Stimulated activated CD8-positive, alpha-beta memory T cell treated with anti-CD3 and anti-CD28 coated beads, Interleukin-7, amount 100 ng/mL, for 4 hours (primary cell): ENCODE data around the gene SYP.
"Not testable (repeated sequence)": the region's sequence is repeated elsewhere in the genome, so short reads cannot be mapped to it uniquely, and the experiment has no call there.

ENCODE experiments used
- DNase-seq, 2 donors: peaks; one replicate each; pipeline ENCODE4 v3.0.0-alpha.2; 2020; ENCODE audit warnings: low read depth in 2 of 2

The SYP gene

DNA sequence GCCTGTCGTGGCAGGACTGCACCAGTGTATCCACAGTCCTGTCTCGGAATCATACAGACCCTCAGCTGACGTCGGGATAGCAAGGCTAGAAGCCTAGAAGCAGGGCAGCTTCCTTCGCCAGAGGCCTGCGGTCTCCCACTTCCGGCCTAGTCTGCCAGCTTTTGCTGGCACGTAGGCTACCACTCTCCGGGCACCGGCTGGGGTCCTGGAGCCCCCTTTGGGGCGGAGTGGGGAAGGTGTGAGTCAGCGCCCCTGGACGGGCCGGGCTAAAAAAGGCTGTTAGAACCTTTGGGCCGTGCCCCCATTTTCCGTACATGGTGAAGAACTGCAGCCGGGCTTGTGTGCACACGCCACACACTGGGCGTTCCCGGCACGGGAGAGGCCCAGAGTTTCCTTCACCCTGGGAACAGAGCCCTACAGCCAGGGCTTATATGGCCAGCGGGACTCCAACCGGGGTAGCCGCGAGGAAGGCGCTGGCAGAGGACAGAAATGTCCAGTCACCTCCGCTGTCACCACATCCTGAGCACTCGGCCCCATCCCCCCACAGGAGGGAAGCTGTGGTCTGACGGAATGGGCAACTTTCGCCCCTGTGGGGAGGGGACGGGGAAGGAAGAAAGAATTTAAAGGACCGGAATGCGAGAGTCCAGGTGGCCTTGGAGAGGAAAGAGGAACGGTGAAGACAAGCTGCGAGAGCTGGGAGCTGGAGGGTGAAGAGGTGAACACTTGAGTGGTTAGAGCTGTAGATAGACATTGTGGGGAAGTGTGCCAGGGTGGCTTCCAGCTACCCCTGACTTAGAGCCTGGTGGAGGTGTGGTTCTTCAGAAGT is 32.9 kb downstream of the SYP start:
- peak in 1 of 2 donors; percentile 67 for DNase-seq

DNA sequence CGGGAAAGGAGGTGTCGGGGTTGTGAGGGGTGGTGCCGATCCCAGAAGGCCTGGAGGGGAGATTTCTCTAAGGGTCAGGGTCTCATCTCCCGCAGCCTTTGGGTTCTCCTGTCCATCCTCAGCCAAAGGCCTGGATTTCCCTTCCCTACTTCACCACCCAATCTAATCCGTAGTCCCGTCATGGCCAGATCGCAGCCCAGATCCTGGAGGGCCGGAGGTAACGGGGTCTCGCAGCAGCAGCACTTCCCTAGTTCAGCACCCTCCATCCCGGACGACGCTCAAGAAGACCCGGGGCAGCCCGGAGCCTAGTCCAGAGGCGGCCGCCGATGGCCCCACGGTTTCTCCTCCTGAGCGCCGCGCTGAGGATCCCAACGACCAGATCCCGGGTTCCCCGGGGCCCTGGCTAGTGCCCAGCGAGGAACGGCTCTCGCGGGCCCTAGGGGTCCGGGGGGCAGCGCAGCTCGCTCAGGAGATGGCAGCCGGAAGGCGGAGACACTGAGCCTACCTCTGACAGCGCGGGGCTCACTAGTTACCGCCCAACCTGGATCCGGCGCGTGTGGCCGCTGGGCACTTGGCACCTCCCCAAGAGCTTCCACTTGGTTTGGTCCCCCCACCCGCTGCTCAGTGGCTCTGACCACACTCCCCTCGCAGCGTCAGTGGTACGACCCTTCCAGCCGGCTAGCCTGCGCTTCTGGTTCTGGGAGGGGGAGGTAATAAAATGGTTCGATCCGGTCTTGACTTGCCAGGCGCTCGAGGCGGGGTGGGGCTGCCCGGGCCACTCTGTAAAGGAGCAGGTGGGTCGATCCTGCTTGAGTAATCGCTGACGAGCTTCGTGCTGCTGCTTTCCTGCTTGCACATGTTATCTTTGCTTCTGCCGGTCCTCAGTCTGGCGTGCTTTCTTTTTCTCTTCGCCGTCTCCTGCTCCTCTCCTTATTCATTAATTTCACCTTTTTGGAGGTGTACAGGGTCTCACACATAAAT is 33.8 kb downstream of the SYP start:
- DNase-seq, result peak; percentile 61 to 67

DNA sequence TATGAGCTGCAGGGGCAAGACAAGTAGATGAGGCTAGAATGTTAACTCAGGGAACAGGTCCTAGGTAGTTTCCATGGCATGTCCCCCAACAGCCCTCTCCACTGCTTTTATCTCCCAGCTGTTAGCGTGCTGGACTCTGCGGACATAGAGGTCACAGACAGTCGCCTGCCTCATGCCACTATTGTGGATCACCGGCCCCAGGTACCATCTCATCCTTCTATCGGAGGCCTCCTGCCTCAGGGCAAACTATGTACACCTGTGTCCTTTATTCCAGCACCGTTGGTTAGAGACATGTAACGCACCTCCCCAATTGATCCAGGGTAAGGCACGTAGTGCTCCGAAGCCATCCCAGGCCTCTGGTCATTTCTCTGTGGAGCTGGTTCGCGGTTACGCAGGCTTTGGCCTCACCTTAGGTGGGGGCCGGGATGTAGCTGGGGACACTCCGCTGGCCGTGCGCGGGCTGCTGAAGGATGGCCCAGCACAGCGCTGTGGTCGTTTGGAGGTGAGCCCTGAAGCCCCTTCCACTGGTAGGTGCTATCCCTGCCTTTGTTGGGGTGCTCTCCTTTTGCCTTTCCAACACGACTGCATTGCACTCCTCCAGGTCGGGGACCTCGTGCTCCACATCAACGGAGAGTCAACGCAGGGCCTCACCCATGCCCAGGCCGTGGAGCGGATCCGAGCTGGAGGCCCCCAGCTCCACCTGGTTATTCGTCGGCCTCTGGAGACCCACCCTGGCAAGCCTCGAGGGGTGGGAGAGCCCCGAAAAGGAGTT is 35.2 kb downstream of the SYP start:
- DNase-seq, result no peak

DNA sequence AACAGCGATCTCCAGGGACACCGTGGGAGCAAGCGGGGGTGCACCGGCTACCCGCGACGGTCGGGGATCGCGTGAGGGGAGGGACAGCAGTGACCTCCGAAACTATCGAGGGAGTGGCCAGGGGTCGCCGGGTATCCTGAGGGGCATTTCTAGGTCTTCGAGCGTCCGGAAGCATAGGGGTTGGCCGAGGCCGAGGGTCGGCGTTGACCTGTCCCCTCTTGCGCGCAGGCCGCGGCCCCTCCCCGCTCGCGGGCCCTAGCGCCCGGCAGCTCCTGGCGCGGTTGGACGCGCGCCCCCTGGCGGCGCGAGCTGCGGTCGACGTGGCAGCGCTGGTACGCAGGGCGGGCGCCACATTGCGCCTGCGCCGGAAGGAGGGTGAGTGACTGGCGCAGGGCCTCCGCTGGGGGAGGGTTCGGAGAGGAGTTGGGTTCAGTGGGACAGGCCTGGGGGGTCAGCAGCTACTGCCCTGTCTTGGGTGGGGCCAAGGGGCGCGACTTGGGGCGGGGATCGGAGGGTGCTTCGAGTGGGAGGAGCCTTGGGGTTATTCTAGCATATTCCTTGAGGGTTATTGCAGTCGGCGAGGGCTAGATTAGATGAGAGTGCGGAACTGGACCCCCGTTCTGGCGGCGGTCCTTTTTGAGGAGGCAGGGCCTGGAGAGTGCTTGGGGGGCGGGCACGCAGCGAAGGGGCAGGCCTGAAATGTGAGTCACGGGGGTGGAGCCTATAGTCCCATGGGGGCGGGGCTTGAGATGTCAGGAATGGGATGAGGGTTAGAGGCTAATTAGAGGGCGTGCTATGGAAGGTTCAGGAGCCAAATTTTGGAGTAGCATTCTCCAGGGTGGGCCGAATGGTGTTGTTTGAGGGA is 36.2 kb downstream of the SYP start:
- peak; percentile 45 to 75 for DNase-seq

DNA sequence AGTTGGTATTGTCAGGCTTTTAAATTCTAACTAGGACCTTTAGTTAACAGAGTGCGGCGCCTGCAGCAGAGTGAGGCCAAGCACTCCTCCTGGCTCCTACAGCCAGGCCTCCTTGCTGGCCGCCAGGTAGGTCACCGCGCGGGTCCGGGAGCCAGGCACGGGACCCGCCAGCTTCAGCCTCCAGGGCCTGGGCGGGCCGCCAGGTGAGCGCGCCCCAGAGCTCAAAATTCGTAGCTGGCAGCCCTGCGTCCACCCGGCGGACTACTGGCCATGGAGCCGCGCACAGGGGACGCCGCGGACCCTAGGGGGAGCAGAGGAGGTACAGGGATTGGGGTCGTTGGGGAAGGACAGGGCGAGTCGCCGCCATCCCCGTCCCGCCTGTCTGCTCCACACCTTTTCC is 37.4 kb downstream of the SYP start, which contains the start of gene MAGIX:
Gene MAGIX, plus strand, starts transcription at position 139 of the 400 bp plus-strand sequence. Its CDS starts 132 bp downstream, at position 271.
- DNase-seq, result no peak

DNA sequence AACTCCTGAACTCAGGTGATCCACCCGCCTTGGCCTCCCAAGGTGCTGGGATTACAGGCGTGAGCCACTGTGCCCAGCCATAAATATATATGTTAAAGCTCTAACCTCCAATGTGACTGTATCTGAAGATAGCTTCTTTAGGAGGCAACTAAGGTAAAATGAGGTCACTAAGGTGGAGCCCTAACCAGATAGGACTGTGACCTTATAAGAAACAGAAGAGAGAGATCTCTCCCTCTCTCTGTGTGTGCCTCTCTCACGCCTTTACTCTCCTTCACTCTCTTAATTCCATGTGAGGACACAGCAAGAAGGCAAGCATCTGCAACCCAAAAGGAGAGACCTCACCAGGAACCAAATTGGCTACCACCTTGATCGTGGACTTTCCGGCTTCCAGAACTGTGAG is 38.4 kb downstream of the SYP start:
- DNase-seq, result no peak

DNA sequence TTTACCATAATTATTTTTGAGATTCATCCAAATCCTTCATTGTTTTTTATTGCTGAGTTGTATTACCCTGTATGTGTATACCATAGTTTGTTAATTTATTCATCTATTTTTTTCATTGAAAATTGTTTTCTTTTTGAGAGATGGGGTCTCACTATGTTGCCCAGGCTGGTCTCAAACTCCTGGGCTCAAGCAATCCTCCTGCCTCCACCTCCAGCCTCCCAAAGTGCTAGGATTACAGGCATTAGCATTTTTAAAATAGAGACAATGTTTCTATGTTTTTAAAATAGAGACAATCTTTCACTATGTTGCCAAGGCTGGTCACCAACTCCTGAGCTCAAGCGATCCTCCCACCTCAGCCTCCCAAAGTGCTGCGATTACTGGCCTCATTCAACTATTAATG is 39.1 kb downstream of the SYP start:
- no peak for DNase-seq

DNA sequence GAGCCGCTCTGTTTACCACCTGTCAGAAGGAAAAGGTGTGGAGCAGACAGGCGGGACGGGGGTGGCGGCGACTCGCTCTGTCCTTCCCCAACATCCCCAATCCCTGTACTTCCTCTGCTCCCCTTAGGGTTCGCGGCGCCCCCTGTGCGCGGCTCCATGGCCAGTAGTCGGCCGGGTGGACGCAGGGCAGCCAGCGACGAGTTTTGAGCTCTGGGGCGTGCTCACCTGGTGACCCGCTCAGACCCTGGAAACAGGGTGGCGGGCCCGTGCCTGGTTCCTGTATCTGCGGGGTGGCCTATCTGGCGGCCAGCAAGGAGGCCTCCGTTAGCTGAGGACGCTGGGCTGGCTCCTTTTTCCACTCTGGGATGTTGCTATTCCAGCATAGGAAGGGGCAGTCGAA is 42.8 kb downstream of the SYP start:
- no peak for DNase-seq

DNA sequence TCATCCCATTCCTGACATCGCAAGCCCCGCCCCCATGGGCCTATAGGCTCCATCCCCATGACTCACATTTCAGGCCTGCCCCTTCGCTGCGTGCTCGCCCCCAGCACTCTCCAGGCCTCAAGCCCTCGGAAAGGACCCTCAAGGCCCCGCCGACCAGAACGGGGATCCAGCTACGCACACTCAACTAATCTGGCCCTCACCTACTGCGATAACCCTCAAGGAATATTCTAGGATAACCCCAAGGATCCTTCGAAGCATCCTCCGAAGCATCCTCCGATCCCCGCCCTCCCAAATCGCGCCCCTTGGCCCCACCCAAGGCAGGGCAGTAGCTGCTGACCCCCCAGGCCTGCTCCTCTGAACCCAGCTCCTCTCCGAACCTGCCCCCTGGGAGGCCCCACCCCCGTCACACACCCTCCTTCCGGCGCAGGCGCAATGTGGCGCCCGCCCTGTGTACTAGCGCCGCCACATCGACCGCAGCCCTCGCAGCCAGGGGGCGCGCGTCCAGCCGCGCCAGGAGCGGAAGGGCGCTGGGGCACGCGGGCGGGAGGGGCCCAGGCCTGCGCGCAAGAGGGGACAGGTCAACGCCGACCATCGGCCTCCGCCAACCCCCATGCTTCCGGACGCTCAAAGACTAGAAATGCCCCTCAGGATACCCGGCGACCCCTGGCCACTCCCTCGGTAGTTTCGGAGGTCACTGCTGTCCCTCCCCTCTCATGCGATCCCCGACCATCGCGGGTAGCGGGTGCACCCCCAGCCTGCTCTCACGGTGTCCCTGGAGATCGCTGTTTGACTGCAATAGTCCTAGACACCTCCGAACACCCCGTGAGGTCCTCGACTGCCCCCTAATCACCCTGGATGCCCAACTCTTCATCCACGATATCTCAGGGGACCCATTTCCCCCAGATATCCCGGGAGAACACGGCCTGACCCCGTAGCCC is 43.8 kb downstream of the SYP start:
- DNase-seq, result peak; percentile 69 to 78

DNA sequence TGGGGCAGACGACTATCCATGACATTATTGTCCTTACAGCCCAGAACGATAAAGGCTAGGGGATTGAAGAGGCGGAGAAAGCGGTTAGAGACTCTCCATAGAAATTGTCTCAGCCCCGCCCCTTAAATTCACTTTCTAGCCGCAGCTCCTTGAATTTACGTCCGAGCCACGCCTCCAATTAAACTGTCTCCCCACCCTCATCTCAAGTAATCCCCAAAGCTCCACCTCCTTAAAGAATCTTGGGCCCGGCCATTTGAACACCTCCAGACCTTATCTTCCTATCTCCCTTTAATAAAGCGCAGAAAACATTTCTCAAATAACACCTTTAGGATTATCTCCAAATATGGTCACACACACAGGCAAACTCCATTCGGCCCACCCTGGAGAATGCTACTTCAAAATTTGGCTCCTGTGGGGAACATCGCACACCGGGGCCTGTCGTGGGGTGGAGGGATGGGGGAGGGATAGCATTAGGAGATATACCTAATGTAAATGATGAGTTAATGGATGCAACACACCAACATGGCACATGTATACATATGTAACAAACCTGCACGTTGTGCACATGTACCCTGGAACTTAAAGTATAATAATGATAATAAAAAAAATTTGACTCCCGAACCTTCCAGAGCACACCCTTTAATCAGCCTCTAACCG is 44.6 kb downstream of the SYP start:
- no peak for DNase-seq

DNA sequence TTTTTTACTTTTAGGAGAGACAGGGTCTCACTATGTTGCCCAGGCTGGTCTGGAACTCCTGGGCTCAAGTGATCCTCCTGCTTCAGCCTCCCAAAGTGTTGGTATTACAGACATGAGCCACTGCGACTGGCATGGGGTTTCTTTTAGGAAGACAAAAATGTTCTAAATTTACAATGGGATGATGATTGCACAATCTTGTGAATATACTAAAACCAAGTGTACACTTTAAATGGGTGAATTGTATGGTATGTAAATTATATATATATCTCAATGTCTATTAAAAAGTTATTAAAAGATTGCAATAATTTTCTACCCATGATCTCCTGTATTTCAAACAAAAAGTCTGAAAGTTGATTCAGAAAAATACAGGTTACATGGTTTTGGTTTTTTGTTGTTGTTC is 46.5 kb downstream of the SYP start:
- DNase-seq, result no peak

DNA sequence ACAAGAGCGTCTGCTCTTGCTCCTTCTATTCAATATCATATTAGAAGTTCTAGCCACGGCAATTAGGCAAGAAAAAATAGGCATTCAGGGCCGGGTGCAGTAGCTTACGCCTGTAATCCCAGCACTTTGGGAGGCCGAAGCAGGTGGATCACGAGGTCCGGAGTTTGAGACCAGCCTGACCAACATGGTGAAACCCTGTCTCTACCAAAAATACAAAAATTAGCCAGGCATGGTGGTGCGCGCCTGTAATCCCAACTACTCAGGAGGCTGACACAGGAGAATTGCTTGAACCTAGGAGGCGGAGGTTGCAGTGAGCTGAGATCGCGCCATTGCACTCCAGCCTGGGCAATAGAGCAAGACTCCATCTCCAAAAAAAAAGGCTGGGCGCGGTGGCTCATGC is 50.7 kb downstream of the SYP start:
- not testable (repeated sequence) for DNase-seq

DNA sequence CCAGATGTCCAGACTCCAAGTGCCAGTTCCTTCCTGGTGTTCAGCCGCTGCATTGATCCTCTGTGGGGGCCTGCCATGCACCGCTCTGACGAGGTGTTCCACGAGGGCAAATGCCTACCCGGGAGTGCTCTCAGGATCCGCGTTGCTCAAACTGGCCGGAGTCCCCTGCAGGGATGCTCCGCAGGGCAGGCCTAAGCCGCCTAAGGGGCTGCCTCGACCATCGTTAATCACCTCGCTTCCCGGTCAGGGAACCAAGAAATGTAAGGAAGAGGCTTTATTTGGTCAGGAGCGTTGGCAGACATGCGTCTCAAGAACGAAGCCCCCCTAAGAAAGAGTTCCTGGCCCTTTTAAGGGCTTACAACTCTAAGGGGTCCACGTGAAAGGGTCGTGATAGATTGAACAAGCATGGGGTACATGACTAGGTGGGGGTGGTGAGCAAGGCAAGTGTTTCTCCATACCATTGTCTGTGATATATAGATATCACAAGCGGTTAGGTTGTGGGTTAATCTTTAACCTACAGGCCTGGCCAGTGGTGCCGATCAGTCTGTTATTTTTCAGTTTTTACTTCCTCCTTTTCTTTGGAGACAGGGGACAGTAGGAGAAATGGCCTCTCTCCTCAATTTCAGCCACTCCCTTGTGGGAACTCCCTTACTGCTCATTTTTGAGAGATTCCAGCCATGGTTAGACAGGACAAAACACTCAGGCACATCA is 51.4 kb downstream of the SYP start:
- DNase-seq, result not testable (repeated sequence)

DNA sequence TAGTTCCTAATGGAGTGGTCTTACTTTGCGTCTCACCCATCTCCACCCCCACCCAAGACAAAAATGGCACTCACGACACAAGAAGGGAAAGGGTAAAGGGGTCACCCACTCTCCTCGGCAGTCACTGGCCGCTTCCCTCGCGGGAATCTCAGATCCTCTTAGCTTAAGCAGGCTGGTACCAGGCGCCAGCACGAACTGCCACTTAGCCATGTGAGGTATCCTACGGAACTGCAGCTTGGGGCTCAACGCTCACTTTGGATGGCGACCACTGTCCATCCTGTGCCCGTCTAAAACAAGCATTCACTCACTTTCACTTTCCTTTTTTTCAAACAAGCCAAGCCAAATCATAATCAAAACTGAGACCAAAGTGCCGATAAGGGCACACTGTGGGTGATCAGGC is 52.1 kb downstream of the SYP start:
- DNase-seq, result no peak

DNA sequence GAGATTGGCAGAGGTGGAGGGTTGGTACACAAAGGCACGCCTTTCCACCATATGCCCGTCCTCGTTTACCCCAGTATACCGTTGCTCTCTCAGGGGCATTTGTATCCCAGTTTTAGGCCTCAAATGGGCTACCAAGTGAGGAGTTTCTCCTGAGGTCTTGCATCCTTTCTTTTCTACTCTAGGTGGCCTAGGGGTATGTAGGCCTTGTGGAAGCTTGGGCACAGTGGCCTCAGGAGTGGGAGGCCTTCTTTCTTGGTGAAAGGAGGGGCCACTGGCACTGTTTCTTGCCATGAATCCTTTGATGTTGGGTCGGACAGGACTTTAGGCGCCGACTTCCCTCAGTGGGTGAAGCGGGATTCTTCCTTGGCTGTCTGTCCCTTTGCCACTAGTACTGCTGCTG is 52.7 kb downstream of the SYP start:
- DNase-seq, result no peak

DNA sequence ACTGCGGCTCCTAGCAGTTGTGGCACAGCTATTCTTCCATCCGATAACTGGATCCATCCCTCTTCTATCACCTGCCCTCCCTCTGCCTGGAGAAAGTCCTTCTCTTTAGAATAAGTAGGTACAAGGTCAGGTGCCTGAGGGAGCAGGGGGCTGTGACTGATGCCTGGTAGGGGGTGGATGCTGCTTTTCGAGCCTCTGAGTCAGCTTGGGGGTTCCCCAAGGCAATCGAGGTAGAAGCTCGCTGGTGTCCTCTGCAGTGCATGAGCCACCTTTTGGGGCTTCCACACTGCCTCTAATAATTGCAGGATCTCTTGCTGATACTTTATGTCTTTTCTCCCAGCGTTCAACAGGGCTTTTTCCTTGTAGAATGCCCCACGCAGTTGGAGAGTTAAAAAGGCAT is 56.8 kb downstream of the SYP start:
- DNase-seq, result not testable (repeated sequence)

DNA sequence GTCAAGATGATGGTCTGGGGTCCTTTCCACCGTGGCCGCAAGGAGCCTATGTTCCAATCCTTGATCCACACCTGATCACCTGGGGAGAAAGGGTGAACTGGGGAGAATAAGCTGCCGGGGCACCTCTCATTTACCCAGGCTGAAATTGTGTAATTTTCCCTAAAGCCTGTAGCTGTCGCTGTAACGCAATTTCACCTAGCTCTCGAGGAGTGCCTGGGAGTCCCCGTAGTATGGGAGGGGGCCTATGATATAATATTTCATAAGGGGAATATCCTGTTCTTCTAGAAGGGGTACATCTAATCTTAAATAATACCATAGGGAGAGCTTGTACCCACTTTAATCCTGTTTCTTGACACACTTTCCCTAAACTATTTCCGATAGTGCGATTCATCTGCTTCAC is 57.7 kb downstream of the SYP start:
- not testable (repeated sequence) for DNase-seq

DNA sequence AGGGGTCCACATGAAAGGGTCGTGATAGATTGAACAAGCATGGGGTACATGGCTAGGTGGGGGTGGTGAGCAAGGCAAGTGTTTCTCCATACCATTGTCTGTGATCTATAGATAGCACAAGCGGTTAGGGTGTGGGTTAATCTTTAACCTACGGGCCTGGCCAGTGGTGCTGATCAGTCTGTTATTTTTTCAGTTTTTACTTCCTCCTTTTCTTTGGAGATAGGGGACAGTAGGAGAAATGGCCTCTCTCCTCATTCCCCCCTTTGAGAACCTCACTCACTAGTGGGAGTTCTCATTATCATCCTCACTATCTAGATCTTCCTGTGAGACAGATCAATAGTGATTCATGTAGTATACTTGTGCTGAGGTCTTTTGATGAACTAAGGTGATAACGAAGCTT is 60.3 kb downstream of the SYP start:
- DNase-seq, result no peak
